ENCODE measurements around the gene ALMS1. TPM values are rescaled to one million over a fixed set of nuclear protein-coding genes. Genes with fewer than 3 reads are reported as not detected.

The ALMS1 gene
- total RNA-seq, 2 donors from 2014 or later, result 21.5 to 25.4 TPM

Other genes starting within 250 kb of the ALMS1 start
- gene NOTO, start 183.3 kb upstream of the ALMS1 start, total RNA-seq, result not detected
- gene SMYD5, start 171.6 kb upstream of the ALMS1 start, total RNA-seq, result 10 to 100 TPM; 36.0 to 41.1 TPM
- gene PRADC1, start 152.6 kb upstream of the ALMS1 start, total RNA-seq, result 10 to 100 TPM; 11.5 to 24.7 TPM
- gene CCT7, start 151.5 kb upstream of the ALMS1 start, total RNA-seq, result 100 to 1,000 TPM; 417 to 503 TPM
- 10 to 100 TPM; 16.0 to 41.5 TPM for gene FBXO41, start 101.4 kb upstream of the ALMS1 start, total RNA-seq
- under 1 TPM in 1 of 2 donors, not detected in 1; 0.33 TPM for gene EGR4, start 92.3 kb upstream of the ALMS1 start, total RNA-seq